Stimulated activated CD8-positive, alpha-beta memory T cell treated with anti-CD3 and anti-CD28 coated beads, Interleukin-12 subunit alpha, Interleukin-12 subunit beta, amount 100 ng/mL, for 1 hour (primary cell): Measurements from ENCODE around the gene TSFM.

Experiments used
- DNase-seq: peaks from one replicate; pipeline ENCODE4 v3.0.0-alpha.2; 2020; ENCODE audit warnings: low read depth

TSFM gene

DNA sequence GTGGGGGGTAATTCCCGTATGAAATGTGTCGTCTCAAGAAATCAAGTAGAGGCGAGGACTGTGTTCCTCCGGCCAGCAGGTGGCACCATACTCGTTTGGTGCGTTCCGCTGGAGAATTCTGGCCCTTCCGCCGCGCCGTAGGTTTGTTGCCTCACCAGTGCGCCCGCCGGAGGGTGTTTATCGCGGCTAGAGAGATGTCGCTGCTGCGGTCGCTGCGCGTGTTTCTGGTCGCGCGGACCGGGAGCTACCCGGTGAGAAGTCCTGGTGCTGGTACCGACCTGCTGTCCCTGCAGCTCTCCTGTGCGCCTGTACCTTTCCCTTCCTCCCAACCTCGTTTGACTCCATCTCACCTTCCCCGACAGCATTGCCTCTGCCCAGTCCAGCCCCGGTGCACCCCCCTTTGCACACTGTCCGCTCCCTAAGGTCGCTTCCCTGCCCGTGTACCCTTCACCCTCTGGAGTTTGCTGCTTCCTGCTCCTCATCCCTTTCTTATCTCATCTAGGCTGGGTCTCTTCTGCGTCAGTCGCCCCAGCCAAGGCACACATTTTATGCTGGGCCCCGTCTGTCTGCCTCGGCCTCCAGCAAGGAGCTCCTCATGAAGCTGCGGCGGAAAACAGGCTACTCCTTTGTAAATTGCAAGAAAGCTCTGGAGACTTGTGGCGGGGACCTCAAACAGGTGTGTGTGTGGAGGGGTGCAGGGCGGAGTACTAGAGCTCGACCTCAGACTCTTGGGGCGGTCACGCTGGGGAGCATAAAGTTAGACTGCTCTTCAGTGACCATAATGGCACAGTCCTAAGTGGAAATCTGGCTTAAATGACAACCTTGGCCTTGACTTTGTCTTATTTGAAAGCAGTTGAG is at the start of gene TSFM:
Gene TSFM, plus strand, starts transcription at position 180 of the 858 bp plus-strand sequence. Its CDS starts 15 bp downstream, at position 195.
- peak; percentile 98 for DNase-seq

DNA sequence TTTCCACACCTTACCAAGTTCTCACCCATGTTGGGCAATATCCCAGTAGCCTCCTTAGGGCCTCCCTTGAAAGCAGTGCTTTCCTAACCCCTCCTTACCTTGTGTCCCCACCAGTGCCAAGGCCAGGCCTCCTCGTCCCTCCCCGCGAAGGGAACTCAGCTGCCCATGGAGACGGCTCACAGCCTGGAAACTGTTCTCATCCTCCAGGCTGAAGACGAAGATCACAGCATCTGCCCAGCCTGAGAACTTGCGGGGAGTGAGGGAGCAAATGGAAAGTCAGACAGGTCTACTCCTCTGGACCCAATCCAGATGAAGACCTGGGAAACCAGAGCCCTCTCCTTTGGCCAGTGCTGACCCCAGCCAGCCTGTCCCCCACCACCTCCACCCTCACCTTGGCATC is 48.7 kb upstream of the TSFM start:
- no peak for DNase-seq

- no peak for DNase-seq
These were observed 48.0 kb upstream of the TSFM start for GRCh38 chr12:57734591-57734990.

- DNase-seq = no peak
These were observed 47.3 kb upstream of the TSFM start for GRCh38 chr12:57735198-57735855.

DNA sequence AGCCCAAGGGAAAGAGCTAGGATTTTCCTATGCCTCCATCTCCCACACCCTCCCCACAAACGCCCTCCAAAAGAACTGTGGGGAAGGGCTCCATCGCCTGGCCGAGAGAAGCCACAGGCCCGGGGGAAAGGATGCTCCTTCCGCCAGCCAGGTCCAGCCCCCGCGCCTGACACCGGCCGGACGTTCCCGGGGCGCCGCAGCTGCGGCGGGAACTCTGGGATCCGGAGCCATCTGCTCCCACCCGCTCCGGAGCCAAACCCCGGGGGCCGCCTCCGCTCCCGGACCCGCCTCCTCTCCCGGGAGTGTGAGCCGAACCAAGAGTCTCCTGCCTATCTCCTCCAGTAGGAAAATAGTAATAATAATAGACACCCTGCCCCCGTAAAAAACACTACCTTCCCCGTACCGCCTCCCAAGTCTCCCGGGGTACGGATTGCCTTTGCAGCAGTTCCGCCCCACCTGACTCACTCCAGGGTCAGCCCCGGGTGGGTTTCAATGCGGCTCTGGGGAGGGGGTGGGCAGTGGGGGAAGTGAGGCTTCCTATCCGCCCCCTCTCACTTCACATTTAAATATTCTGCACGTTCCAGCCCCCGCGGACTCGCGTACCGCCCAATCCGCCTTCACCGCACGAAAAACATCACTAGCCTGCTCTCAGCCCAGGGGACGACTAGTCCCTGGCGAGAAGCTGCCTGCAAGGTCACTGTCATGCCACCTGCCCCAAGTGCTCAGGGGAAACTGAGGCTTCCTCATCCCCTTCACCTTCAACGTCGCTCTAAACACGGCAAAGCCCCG is 46.4 kb upstream of the TSFM start:
- no peak for DNase-seq

DNA sequence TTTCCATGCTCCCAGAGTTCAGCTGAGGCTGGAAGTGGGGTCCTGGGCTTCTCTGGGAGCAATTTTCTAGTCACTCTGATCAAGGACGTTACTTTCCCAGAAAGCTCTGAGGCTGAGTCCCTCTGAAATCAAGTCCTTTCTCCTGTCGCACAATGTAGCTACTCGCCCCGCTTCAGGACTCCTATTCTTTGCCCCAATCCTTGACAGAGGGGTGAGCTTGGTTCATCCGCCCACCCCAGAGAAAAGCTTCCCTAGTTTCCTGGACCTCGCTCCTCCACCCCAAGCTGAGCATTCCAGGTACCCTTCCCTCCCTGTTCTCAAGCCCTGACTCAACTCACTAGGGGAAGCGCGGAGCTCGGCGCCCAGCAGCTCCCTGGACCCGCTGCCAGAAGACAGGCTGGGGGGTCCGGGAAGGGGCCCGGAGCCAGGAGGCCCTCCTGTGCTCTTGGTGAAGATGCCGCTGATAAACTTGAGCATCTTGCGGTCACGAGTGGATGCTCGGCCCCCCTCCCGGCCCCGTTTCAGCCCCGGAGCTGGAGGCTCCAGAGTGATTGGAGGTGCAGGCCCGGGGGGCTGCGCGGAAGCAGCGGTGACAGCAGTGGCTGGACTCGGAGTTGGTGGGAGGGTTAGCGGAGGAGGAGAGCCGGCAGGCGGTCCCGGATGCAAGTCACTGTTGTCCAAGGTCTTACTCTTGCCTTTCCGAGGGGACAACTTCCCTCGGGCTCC is 45.7 kb upstream of the TSFM start:
- DNase-seq = no peak

DNA sequence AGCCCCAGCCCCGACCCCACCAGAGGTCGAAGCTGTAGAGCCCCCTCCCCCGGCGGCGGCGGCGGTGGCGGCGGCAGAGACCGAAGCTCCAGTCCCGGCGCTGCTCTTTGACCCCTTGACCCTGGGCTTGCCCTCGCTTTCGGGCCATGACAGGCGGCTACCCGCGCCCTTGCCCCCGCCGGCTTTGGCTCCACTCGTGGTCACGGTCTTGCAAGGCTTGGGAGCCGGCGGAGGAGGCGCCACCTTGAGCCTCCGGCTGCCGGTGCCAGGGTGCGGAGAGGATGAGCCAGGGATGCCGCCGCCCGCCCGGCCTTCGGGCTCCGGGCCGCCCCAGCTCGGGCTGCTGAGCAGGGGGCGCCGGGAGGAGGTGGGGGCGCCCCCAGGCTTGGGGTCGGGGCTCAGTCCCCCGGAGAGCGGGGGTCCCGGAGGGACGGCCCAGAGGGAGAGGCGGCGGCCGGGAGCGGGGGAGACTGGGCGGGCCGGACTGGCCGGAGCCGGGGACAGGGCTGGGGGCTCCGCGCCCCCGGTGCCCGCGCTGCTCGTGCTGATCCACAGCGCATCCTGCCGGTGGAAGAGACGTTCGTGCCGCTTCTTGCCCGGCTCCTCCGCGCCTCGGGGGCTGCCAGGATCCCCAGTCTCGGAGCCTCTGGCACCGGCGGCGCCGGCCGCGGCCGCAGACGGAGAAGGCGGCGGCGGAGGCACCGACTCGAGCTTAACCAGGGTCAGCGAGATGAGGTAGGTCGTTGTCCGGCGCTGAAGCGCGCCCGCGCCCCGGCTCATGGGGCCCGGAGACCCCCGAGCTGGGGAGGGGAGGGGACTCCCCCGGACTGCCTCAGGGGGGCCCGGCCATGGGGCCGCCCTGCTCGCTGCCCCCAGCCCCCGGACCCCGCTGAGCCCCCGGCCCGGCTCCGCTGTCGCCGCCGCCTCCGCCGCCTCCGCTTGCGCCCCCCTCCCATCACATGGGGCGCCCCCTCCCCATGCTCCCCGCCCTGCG is 44.8 kb upstream of the TSFM start:
- DNase-seq = no peak

- DNase-seq = no peak
These were observed 43.8 kb upstream of the TSFM start, which contains the start of gene AGAP2 for GRCh38 chr12:57738661-57739237. TSS of gene AGAP2 (minus strand) at chr12:57738742. CDS start at chr12:57738246, 496 bp downstream.

- DNase-seq = no peak
These were observed 43.2 kb upstream of the TSFM start for GRCh38 chr12:57739387-57739786.

GRCh38 chr12:57739914-57740538 is 42.6 kb upstream of the TSFM start:
- DNase-seq = no peak

DNA sequence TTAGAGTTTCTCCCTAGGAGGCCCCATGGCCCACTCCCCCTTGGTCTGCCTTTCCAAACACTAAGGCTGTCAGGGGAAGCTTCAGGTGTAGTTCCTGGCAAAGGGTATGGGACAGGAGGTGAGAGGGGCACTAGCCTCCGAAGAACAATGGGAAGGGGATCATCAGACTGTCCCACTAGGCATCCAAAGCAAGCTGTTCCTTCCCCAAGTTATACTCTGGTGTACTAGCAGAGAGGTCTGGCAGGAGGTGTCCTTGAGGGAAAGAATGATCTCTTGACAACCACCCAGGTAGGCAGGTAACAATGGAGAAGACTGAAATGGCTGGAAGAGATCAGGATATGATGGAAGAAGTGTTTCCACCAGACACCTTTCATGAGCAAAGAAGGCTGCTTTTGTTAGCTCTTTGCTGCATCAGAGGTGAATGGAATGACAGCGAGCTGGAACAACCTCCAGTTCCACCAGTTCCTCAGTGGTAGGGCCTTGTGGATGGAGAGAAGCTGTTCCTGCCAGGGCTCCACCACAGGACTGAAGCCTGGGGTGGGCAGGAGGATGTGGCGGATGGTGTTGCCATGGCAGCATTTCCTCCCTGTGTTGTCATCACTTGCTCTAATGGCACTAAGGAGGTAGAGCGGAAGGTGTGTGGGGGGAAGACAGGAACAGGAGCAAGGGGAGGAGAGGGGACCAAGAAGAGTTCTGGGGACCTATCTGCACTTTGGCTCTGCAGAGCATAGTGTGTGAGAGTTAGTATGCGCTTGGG is 41.8 kb upstream of the TSFM start:
- peak; percentile 72 for DNase-seq

DNA sequence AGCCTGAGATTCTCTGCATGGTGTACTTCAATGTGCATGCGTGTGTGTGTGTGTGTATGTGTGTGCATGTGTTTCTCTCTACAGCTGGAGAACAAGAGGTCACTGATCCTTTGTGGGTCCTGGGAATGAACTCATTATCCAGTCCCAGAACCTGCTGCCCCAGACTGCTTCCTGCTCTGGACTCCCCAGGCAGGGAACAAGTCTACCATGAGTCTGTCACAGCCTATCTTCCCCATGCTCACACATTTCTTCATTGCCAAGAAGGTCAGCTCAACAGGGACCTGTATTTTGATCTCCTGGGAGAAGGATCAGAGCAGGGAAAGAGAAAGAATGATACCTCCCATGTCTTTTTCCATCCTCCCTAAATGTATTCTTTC is 41.2 kb upstream of the TSFM start:
- DNase-seq = no peak

DNA sequence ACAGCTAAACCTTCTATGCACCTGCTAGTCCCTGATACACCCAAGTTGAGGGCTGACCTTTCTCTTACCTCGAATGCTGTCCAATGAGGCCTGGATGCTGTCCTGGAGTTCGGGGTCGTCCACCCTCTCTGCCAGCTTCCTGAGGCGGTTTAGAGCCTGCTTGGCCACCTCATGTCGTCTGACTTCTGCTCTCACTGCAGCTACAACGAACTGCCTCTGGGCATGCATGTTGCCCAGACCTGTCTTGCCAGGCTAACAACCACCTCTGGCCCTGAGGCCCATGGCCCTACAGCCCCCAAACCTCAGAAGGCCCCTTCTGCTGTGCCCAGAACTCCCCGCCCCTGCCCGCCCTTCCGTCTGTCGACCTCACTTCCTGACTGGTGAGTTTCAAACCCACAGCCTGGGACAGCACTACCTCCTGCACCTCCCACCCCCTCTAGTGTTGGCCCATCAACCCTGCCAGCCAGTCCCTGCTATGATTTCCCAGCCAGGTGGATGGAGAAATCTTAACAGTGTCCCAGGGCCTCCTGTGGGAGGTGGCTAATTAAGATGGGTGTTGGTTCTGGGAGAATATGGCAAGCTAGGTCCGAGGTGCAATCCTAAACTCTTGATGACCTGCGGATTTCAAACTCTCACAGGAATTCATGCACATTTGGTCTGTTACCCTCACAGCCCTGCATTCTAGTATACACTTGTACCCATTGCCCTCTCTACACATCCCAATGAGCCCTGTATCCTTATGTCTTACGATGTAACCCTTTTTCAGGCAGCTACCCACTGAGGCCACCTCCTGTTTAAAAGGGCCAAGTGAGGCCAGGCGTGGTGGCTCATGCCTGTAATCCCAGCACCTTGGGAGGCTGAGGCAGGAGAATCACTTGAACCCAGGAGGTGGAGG is 40.5 kb upstream of the TSFM start:
- DNase-seq = peak; percentile 62

DNA sequence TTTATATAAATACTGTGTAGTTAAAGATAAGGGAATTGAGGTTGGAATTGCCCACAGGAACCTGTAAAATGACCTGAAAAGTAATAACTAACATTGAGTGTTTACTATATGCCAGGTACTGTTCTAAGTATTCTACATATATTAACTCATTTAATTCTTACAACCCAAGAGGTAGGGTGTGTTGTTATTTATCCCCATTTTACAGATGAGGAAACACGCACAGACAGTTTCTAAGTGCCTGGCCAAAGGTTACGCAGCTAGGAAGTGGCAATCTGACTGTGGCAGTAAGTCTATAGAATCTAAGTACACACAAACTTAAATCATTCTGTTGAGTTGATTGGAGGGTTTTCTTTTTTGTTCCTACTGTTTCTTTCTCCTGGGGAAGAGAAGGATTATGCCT is 38.8 kb upstream of the TSFM start:
- no peak for DNase-seq

DNA sequence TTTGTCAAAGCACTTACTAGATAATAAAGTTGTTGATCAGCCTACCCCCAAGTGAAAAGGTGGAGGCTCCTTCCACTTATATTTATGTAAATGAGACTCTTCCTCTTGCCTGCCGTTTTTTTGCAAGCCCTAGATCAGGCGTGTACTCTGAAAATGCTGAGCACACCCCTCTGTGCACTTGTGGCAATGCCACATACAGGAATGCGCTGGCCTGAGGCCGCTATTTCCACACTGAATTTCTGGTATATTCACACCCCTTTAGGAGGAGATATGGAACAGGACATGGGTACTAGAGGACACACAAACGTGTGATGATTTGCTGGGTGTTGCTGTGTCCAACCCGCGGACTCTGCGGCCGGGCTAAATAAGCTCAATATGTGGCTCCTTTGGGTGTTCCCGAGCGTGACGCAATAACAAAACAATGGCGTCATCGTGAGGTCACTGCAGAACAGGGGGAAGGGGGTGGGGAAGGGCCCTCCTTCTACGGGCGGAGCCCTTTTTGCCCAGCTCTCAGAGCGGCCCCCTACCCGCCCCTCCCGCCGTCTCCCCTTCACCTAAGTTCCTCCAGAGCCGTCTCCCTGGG is 38.3 kb upstream of the TSFM start:
- no peak for DNase-seq

DNA sequence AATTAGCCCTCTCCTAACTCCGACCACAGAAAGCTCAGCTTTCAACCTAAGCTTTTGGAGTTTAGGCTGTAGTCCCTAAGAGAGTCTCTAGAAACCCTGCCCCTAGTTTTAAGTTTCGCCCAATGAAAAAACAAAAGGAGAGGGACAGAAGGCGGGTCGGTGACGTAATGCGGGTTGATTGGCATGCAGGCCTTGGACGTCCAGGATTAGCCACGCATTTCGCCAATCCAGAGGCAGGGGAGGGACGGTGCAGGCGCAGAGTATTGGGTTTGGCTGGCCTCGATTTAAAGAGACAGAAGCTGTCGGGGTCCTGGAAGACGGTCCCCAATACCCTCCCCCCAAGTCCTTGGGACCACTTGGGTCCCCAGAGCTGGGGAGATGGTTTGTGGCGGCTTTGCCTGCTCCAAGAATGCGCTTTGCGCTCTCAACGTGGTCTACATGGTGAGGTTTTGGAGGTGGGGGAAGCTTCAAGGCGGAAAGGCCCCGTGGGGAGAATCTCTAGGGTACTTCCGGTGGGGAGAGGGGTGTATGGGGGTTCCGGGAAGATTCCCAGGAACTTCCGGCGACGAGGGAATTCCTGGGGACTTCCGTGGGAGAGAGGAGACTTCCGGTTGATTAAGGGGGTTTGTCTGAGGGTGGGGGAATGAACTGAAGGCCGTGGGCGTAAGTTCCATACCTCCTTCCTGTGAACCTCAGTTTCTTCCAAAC is 37.7 kb upstream of the TSFM start, which contains the start of gene TSPAN31:
Gene TSPAN31, plus strand, starts transcription at position 263 of the 708 bp plus-strand sequence. Its CDS starts 116 bp downstream, at position 379.
- peak; percentile 92 for DNase-seq

DNA sequence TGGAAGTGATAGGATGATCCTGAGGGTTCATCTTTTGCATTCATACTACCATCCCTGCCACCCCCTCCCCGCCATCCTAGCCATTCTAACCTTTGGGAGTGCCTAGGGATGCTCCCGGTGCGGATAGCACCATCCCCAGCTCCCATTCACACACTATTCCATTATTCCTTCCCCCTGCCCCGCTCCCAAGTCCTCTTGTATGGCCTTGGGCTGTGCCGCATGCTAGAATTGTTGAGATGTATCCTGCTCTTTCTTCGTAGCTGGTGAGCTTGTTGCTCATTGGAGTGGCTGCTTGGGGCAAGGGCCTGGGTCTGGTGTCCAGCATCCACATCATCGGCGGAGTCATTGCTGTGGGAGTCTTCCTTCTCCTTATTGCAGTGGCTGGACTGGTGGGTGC is 37.1 kb upstream of the TSFM start:
- no peak for DNase-seq
